NCI-H2196 treated with DMSO at 0.1 percent for 48 hours (cell line): ENCODE data around the gene IER3IP1.
"Not testable (repeated sequence)": the region's sequence is repeated elsewhere in the genome, so short reads cannot be mapped to it uniquely, and the experiment has no call there.

Experiments used
- DNase-seq: peaks from one replicate; lab custom pipeline; 2025; ENCODE audit not compliant: unreplicated experiment; lab: John Stamatoyannopoulos, UW

Gene IER3IP1

GRCh38 chr18:47160256-47160655 lies 15.9 kb downstream of the IER3IP1 start:
- no peak for DNase-seq

GRCh38 chr18:47158404-47158803 lies 17.8 kb downstream of the IER3IP1 start:
- not testable (repeated sequence) for DNase-seq

- DNase-seq: peak; percentile 6
Observed at GRCh38 chr18:47151439-47151838, 24.7 kb downstream of the IER3IP1 start.

GRCh38 chr18:47150824-47151366 lies 25.3 kb downstream of the IER3IP1 start:
- no peak for DNase-seq

GRCh38 chr18:47150029-47150823 lies 25.9 kb downstream of the IER3IP1 start, which contains the start of gene HDHD2:
HDHD2 (minus strand) TSS chr18:47150500; CDS start chr18:47136439, 14,061 bp downstream.
- peak; percentile 70 for DNase-seq

- no peak for DNase-seq
Observed at GRCh38 chr18:47149457-47150028, 26.6 kb downstream of the IER3IP1 start.

GRCh38 chr18:47146206-47146605 lies 30.0 kb downstream of the IER3IP1 start:
- no peak for DNase-seq

- no peak for DNase-seq
Observed at GRCh38 chr18:47143899-47144485, 32.2 kb downstream of the IER3IP1 start.

- DNase-seq: no peak
Observed at GRCh38 chr18:47143153-47143552, 33.0 kb downstream of the IER3IP1 start.

- no peak for DNase-seq
Observed at GRCh38 chr18:47141289-47141688, 34.9 kb downstream of the IER3IP1 start.

- DNase-seq: no peak
Observed at GRCh38 chr18:47121146-47121545, 55.0 kb downstream of the IER3IP1 start.

- no peak for DNase-seq
Observed at GRCh38 chr18:47120428-47120827, 55.7 kb downstream of the IER3IP1 start.

GRCh38 chr18:47118981-47119380 lies 57.2 kb downstream of the IER3IP1 start:
- DNase-seq: no peak

GRCh38 chr18:47115205-47115604 lies 61.0 kb downstream of the IER3IP1 start:
- no peak for DNase-seq

- no peak for DNase-seq
Observed at GRCh38 chr18:47113796-47114540, 62.2 kb downstream of the IER3IP1 start.

GRCh38 chr18:47110492-47111274 lies 65.5 kb downstream of the IER3IP1 start:
- DNase-seq: no peak

GRCh38 chr18:47109720-47110119 lies 66.4 kb downstream of the IER3IP1 start:
- DNase-seq: no peak

GRCh38 chr18:47108998-47109405 lies 67.2 kb downstream of the IER3IP1 start:
- no peak for DNase-seq

GRCh38 chr18:47108373-47108772 lies 67.8 kb downstream of the IER3IP1 start:
- no peak for DNase-seq
